ENCODE data around the gene NKAIN4. TPM values are rescaled to one million over a fixed set of nuclear protein-coding genes. Genes with fewer than 3 reads are reported as not detected.

Gene NKAIN4
- total RNA-seq, 1 donor from 2014 or later = not detected

GRCh38 chr20:63240004-63240403 is 14.3 kb downstream of the NKAIN4 start:
- intact Hi-C loops (cut with micrococcal nuclease) = no loop called here
- no peak overlapping the region for H3K27ac Mint-ChIP-seq
- CTCF ChIA-PET = no interaction called here

GRCh38 chr20:63239431-63239830 is 14.8 kb downstream of the NKAIN4 start:
- H3K36me3 Mint-ChIP-seq (ENCODE audit: low read depth) = no peaks in the 10 kb centered on the region
- ChIA-PET CTCF (no interaction called here), POLR2A (no interaction called here)
- no peaks in the 10 kb centered on the region for H3K9me3 Mint-ChIP-seq
- ATAC-seq (ENCODE audit: low read depth) = no peak
- H3K27ac Mint-ChIP-seq = no peak overlapping the region
- intact Hi-C loops (cut with micrococcal nuclease) = no loop called here
- H3K4me3 Mint-ChIP-seq = no peak overlapping the region
- no peak for TF ChIP-seq CTCF (IDR thresholded peaks at IDR 0.05)
- no peak for DNase-seq
- peaks cover 8% of the 10 kb centered on the region for H3K27me3 Mint-ChIP-seq
- peaks cover 5% of the 10 kb centered on the region for H3K4me1 Mint-ChIP-seq

More at GRCh38 chr20:63240004-63240403, 14.3 kb downstream of the NKAIN4 start:
- POLR2A ChIA-PET = no interaction called here
- H3K4me3 Mint-ChIP-seq = no peak overlapping the region
- ATAC-seq (ENCODE audit: low read depth) = no peak
- peaks cover 8% of the 10 kb centered on the region for H3K27me3 Mint-ChIP-seq
- no peak for TF ChIP-seq CTCF (IDR thresholded peaks at IDR 0.05)
- DNase-seq = no peak
- no peaks in the 10 kb centered on the region for H3K36me3 Mint-ChIP-seq (ENCODE audit: low read depth)
- H3K4me1 Mint-ChIP-seq = peaks cover 2% of the 10 kb centered on the region
- no peaks in the 10 kb centered on the region for H3K9me3 Mint-ChIP-seq

- DNase-seq (no peak), ATAC-seq (ENCODE audit: low read depth) (no peak)
- Mint-ChIP-seq H3K27ac (no peak overlapping the region), H3K9me3 (no peaks in the 10 kb centered on the region), H3K4me3 (no peak overlapping the region), H3K36me3 (ENCODE audit: low read depth) (no peaks in the 10 kb centered on the region), H3K27me3 (peaks cover 6% of the 10 kb centered on the region), H3K4me1 (peaks cover 5% of the 10 kb centered on the region)
- TF ChIP-seq CTCF (IDR thresholded peaks at IDR 0.05) = no peak
- intact Hi-C loops (cut with micrococcal nuclease) = no loop called here
- ChIA-PET POLR2A (no interaction called here), CTCF (no interaction called here)
Observed at GRCh38 chr20:63238514-63239125, 15.6 kb downstream of the NKAIN4 start.

- Mint-ChIP-seq H3K4me1 (peaks cover 5% of the 10 kb centered on the region), H3K36me3 (ENCODE audit: low read depth) (no peaks in the 10 kb centered on the region), H3K27me3 (peaks cover 7% of the 10 kb centered on the region), H3K9me3 (no peaks in the 10 kb centered on the region), H3K4me3 (no peak overlapping the region), H3K27ac (no peak overlapping the region)
- ATAC-seq (ENCODE audit: low read depth) (no peak), DNase-seq (no peak)
- intact Hi-C loops (cut with micrococcal nuclease) = no loop called here
- POLR2A ChIA-PET = no interaction called here
- no peak for TF ChIP-seq CTCF (IDR thresholded peaks at IDR 0.05)
- CTCF ChIA-PET = no interaction called here
Observed at GRCh38 chr20:63238031-63238430, 16.2 kb downstream of the NKAIN4 start.

GRCh38 chr20:63236116-63236837 is 18.0 kb downstream of the NKAIN4 start:
- H3K27me3 Mint-ChIP-seq = peaks cover 14% of the 10 kb centered on the region
- H3K4me3 Mint-ChIP-seq = no peak overlapping the region
- TF ChIP-seq CTCF (IDR thresholded peaks at IDR 0.05) = no peak
- POLR2A ChIA-PET = no interaction called here
- no peaks in the 10 kb centered on the region for H3K9me3 Mint-ChIP-seq
- no peaks in the 10 kb centered on the region for H3K36me3 Mint-ChIP-seq (ENCODE audit: low read depth)
- DNase-seq (no peak), ATAC-seq (ENCODE audit: low read depth) (no peak)
- intact Hi-C loops (cut with micrococcal nuclease) = no loop called here
- CTCF ChIA-PET = interaction anchor here (2.1 kb wide), 1 partner anchor 13 kb away, joined by 8 read pairs; no protein-coding TSS in a partner anchor
- H3K4me1 Mint-ChIP-seq = peaks cover 5% of the 10 kb centered on the region
- H3K27ac Mint-ChIP-seq = no peak overlapping the region

Data from activated B cell treated with CpG ODN at 0.5 μM for 24 hours (primary cell).